Activated naive CD4-positive, alpha-beta T cell treated with anti-CD3 and anti-CD28 coated beads for 36 hours (primary cell): ENCODE data around the gene STUB1. TPM values are rescaled to one million over a fixed set of nuclear protein-coding genes. Genes with fewer than 3 reads are reported as not detected.

Source experiments
- CTCF ChIA-PET: fragments of 350-600 bp; sonication (Branson Sonifier 250); formaldehyde crosslinking; loops from one replicate; lab custom pipeline; 2021; ENCODE audit warnings: antibody characterized with exemption; lab: Charles Lee
- DNase-seq: peaks from one replicate; pipeline ENCODE4 v3.0.0-alpha.2; 2020
- H3K27ac Mint-ChIP-seq: one replicate; pipeline ENCODE4 v1.8.0; 2021; ENCODE audit warnings: mild to moderate bottlenecking, mixed read lengths
- H3K27me3 Mint-ChIP-seq: one replicate; pipeline ENCODE4 v1.8.0; 2021; ENCODE audit warnings: low read depth, mixed read lengths
- H3K36me3 Mint-ChIP-seq: one replicate; pipeline ENCODE4 v1.8.0; 2021; ENCODE audit warnings: low read depth, mixed read lengths
- H3K4me1 Mint-ChIP-seq: one replicate; pipeline ENCODE4 v1.8.0; 2021; ENCODE audit warnings: low read depth, mixed read lengths
- H3K4me3 Mint-ChIP-seq: one replicate; pipeline ENCODE4 v1.8.0; 2021; ENCODE audit warnings: mild to moderate bottlenecking, moderate library complexity, mixed read lengths
- H3K9me3 Mint-ChIP-seq: one replicate; pipeline ENCODE4 v1.8.0; 2021; ENCODE audit warnings: mixed read lengths
- intact Hi-C: fragments of 100-400 bp; cut with micrococcal nuclease; formaldehyde crosslinking; loops from one replicate; pipeline ENCODE4 v1.15.1; 2023
- total RNA-seq, 2 experiments: library from RNA; stranded (reverse); gene quantifications; one replicate each; pipeline ENCODE4 v1.2.3, GENCODE V29; 2021

Gene STUB1
- total RNA-seq, 2 experiments from 2014 or later: 40.3 to 44.1 TPM

DNA sequence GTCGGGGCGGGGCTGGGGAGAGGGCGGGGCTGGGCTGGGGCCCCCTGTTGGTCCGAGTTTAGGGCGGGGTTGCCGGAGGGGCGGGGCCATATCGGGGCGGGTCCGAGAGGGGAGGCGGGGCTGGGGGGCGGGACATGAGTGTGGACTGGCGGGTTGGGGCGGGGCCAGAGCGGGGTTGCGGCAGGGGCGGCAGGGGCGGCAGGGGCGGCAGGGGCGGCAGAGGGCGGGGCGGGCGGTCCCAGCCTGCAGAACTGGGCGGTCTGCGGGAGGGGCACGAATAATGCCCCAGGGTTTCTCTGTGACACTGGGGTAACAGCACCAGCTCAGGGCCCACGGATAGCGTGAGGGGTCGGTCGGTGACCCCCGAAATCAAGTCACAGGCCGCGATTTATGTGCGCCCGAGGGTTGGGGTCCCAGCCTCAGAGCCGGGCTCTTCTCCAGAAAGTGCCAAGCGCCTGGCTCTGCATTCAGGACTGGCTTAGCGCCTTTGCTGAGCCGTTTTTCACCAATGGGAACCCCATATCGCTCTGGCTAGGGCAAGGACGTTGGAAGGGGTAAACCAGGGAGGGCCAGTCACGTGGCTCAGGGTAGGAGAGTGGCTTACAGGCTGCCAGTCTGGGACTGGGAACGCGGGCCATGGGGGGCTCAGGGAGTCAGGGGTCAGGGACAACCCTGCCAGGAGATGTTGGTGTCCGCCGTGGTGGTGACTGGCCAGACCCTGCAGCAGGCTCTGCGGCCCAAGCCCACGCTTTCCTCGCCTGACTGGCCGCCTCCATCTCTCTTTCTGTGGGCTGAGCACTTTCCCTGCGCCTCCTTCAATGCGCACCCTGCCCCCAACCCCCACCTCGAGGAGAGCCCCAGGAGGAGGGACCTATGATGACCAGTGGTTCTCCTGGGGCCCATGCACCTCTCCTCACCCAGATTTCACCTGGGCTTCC, 42.9 kb upstream of the STUB1 start:
- intact Hi-C loops: loop anchor here (2.0 kb wide), 1 partner anchor 47 kb away; the partner anchor contains the start of gene JMJD8
- peak; percentile 92 for DNase-seq
- CTCF ChIA-PET: interaction anchor here (1.2 kb wide), 1 partner anchor 11 kb away, joined by 6 read pairs; no protein-coding TSS in a partner anchor
- H3K4me3 Mint-ChIP-seq: peak overlapping the region; percentile 90
- H3K27me3 Mint-ChIP-seq: no peaks in the 10 kb centered on the region
- H3K36me3 Mint-ChIP-seq: peaks cover 11% of the 10 kb centered on the region
- peaks cover 15% of the 10 kb centered on the region for H3K4me1 Mint-ChIP-seq
- no peaks in the 10 kb centered on the region for H3K9me3 Mint-ChIP-seq
- peak overlapping the region; percentile 91 for H3K27ac Mint-ChIP-seq

DNA sequence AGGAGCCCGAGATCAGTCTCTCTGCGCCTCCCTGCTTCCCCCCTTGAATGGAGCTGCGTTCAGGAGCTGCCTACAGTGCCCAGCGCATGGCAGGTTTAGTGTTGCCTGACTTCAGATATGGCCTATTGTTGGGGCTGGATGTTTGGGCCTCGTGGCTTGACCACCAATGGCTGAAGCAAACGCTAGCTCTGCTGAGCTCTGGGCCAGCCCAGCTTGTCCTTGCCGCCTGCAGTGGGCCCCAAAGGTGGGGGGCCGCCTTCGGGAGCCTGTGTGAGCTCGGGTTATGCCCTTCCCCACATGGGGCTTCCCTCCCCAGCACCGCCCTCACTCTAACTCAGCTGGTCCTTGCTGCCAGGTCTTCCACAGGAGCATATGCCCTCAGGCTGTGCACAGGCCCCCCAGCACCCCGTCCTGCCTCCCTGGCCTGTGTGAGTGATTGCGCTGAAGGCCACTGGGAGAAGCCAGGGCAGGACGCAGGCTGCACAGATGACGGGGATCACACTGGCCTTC, 42.1 kb upstream of the STUB1 start:
- Mint-ChIP-seq H3K27me3 (no peaks in the 10 kb centered on the region), H3K4me3 (no peak overlapping the region), H3K9me3 (no peaks in the 10 kb centered on the region), H3K36me3 (peaks cover 11% of the 10 kb centered on the region), H3K27ac (no peak overlapping the region), H3K4me1 (peaks cover 15% of the 10 kb centered on the region)
- intact Hi-C loops: no loop called here
- no peak for DNase-seq
- CTCF ChIA-PET: no interaction called here

- no peak for DNase-seq
- intact Hi-C loops: no loop called here
- no peaks in the 10 kb centered on the region for H3K9me3 Mint-ChIP-seq
- H3K4me3 Mint-ChIP-seq: no peak overlapping the region
- no peak overlapping the region for H3K27ac Mint-ChIP-seq
- CTCF ChIA-PET: no interaction called here
- no peaks in the 10 kb centered on the region for H3K27me3 Mint-ChIP-seq
- H3K4me1 Mint-ChIP-seq: peaks cover 20% of the 10 kb centered on the region
- peaks cover 10% of the 10 kb centered on the region for H3K36me3 Mint-ChIP-seq
These were observed 41.4 kb upstream of the STUB1 start for GRCh38 chr16:638836-639235.

DNA sequence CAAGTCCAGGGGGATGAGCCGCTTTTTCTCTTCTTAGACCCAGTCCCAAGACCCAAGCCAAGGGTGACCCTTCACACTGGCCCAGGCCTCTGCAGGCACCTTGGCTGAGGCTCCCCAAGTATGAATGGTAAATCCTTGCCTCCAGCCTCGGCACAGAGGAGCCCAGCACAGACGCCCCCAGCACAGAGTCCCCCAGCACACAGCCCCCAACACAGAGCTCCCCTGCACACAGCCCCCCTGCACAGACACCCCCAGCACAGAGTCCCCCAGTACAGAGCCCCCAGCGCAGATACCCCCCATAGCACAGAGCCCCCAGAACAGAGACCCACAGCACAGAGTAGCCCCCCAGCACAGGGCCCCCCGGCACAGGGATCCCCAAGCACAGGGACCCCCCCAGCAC, 39.6 kb upstream of the STUB1 start:
- H3K27ac Mint-ChIP-seq: no peak overlapping the region
- peak overlapping the region; percentile 24 for H3K4me3 Mint-ChIP-seq
- H3K9me3 Mint-ChIP-seq: no peaks in the 10 kb centered on the region
- H3K36me3 Mint-ChIP-seq: peaks cover 2% of the 10 kb centered on the region
- CTCF ChIA-PET: no interaction called here
- H3K27me3 Mint-ChIP-seq: no peaks in the 10 kb centered on the region
- H3K4me1 Mint-ChIP-seq: peaks cover 25% of the 10 kb centered on the region
- intact Hi-C loops: no loop called here
- DNase-seq: no peak

DNA sequence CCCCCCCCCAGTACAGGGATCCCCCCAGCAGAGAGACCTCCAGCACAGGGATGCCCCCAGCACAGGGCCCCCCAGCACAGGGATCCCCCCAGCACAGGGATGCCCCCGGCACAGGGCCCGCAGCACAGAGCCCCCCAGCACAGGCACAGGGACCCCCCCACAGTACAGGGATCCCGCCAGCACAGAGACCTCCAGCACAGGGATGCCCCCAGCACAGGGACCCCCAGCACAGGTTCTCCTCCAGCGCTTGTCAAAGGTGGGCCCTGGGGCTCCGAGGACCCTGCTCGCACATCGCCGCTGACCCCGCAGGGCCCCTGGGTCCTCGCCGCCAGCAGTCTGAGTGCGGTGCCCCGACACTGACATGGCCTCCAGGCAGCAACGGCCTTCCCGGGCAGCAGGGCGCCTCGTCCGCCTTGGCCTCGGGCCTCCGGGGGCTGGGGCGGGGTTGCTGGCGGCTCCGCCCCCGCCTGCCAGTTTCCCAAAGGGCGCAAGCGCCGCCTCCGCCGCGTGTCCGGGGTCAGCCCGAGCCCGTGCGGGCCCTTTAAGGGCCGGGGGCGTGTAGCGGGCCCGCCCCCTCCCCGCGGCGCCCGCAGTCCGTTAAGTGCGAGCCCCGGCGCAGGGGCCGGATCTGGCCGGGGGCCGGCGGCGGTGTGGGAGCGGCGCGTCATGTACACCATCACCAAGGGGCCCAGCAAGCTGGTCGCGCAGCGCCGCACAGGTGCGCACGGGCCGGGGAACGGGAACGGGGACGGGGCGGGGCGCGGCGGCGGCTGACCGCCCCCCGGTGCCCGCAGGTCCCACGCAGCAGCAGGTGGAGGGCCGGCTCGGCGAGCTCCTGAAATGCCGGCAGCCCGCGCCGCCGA, 38.7 kb upstream of the STUB1 start, which contains the start of gene MCRIP2:
Gene MCRIP2 (plus strand): TSS at position 503 of the 863 bp plus-strand sequence. CDS start 164 bp downstream, at position 667.
- Mint-ChIP-seq H3K27ac (no peak within 1 kb of the TSS), H3K4me1 (peaks cover 25% of the 10 kb centered on the region), H3K9me3 (no peaks in the 10 kb centered on the region), H3K36me3 (peaks cover 2% of the 10 kb centered on the region), H3K4me3 (peak within 1 kb of the TSS; percentile 71), H3K27me3 (no peaks in the 10 kb centered on the region)
- peak; percentile 71 for DNase-seq
- intact Hi-C loops: no loop called here
- CTCF ChIA-PET: no interaction called here

DNA sequence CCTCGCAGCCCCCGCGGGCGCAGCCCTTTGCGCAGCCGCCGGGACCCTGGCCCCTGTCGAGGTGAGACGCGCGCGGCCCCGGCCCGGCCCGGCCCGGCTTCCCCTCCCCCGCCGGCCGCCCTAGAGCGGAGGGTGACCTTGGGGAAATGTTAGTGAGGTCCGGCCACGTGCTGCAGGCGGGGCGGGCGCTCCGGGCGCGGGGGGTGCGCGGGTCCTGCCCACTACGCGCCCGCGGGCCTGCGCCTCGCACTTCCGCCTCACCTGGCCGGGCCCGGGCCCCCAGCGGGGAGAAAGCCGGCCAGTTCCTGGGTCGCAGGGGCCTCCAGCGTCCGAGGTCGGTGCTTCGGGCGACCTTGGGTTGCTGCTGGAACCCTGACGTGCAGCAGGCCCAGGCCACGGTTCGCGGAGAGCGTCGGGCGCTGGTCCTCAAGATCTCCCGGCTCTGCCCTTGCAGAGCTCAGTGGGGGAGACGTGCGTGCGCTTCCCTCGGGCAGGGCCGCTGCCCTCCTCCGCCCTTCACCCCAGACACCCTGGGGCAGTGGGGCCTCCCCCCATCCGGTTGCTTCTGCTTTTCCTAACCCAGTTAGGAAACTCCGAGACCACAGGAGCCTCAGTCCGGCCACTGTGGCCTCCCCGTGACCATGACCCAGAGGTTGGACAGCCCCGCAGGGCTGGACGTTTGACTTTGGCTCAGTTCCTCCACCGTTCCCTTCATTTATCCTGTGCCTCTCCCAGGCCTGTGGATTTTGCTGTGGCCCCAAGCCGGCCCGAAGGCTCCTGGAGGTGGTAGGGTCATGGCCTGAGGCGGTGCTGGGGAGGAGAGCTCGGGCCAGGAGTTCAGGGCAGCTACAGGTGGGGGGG, 37.8 kb upstream of the STUB1 start:
- Mint-ChIP-seq H3K27ac (no peak overlapping the region), H3K9me3 (no peaks in the 10 kb centered on the region), H3K4me3 (peak overlapping the region; percentile 71), H3K36me3 (no peaks in the 10 kb centered on the region), H3K4me1 (peaks cover 22% of the 10 kb centered on the region), H3K27me3 (no peaks in the 10 kb centered on the region)
- intact Hi-C loops: no loop called here
- peak; percentile 22 for DNase-seq
- CTCF ChIA-PET: no interaction called here

DNA sequence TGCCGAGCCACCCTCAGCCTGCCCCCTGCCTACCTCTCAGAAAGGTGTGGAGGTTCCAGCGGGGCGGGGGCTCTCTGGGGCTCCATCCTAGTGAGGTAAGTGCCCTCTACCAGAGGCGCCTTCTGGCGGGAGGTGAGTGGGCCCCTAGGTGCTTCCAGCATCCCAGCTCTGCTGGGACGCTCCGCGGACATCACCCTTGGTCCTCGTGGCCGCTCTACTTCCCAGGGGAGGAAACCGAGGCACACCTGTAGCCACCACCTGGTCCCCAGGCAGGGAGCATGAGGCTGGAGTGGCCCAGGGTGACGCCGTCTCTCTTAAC, 37.2 kb upstream of the STUB1 start:
- no peaks in the 10 kb centered on the region for H3K27me3 Mint-ChIP-seq
- H3K9me3 Mint-ChIP-seq: no peaks in the 10 kb centered on the region
- intact Hi-C loops: no loop called here
- H3K36me3 Mint-ChIP-seq: no peaks in the 10 kb centered on the region
- H3K4me1 Mint-ChIP-seq: peaks cover 21% of the 10 kb centered on the region
- H3K27ac Mint-ChIP-seq: no peak overlapping the region
- peak overlapping the region; percentile 71 for H3K4me3 Mint-ChIP-seq
- no peak for DNase-seq
- CTCF ChIA-PET: no interaction called here

DNA sequence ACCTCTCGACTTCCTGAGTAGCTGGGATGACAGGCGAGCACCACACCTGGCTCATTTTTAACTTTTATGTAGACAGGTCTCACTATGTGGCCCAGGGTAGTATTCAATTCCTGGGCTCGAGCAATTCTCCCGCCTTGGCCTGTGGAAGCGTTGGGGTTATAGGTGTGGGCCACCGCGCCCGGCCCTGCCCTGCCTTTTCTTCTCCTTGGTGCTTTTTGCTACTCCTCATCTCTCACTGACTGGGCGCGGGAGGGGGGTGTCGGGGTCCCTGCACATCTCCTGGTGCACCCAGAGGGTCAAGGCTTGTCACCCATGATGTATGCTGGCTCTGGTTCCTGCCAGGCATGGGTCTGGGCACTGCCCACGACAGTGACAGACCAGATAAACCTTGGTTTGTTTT, 35.7 kb upstream of the STUB1 start:
- CTCF ChIA-PET: no interaction called here
- no peak for DNase-seq
- Mint-ChIP-seq H3K4me1 (peaks cover 21% of the 10 kb centered on the region), H3K4me3 (no peak overlapping the region), H3K9me3 (no peaks in the 10 kb centered on the region), H3K36me3 (no peaks in the 10 kb centered on the region), H3K27me3 (no peaks in the 10 kb centered on the region), H3K27ac (no peak overlapping the region)
- intact Hi-C loops: no loop called here

DNA sequence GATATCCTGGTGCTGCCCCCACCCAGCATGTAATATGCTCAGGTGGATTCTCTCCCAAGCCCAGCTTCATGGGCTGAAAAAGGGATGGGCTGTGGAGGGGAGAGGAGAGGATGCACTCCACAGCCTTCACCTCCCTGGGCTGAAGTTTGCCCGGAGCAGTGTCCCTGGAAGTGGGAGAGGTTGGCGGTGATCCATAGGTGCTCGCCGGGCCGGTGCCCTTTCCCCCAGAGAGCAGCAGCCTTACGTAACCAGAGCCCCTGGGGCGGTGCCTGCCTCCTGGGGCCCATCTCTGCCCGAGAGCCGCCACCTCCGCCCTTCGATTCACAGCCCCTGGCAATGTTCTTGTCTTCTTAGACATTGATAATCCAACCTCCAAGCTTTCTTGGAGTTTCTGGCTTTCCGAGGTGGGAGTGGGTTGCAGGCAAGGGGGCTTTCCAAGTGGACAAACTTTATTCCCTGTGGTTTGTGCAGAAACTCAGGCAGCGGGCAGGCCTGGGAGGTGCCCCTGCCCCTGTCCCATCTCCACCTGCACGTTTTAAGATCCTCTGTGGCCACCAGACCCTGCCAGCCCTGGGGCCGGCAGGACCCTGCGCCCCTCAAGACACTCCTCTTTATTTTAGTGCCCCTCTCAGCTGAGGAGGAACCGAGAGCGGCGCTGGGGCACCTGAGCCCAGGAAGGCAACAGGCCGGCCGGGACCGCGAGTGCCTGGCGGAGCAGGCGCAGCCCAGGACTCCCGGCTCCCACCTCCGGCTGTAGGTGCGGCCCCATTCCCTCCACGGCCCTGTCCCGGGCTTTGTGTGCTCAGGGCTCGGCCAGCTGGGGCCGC, 34.1 kb upstream of the STUB1 start:
- no peak overlapping the region for H3K27ac Mint-ChIP-seq
- DNase-seq: no peak
- H3K9me3 Mint-ChIP-seq: no peaks in the 10 kb centered on the region
- no peaks in the 10 kb centered on the region for H3K27me3 Mint-ChIP-seq
- no peak overlapping the region for H3K4me3 Mint-ChIP-seq
- no peaks in the 10 kb centered on the region for H3K36me3 Mint-ChIP-seq
- CTCF ChIA-PET: no interaction called here
- intact Hi-C loops: no loop called here
- H3K4me1 Mint-ChIP-seq: peaks cover 28% of the 10 kb centered on the region

- intact Hi-C loops: no loop called here
- CTCF ChIA-PET: interaction anchor here (2.0 kb wide), 1 partner anchor 10 kb away, joined by 6 read pairs; the partner anchor contains the start of gene METTL26
- no peaks in the 10 kb centered on the region for H3K9me3 Mint-ChIP-seq
- no peaks in the 10 kb centered on the region for H3K36me3 Mint-ChIP-seq
- peaks cover 28% of the 10 kb centered on the region for H3K4me1 Mint-ChIP-seq
- H3K4me3 Mint-ChIP-seq: no peak overlapping the region
- DNase-seq: no peak
- no peak overlapping the region for H3K27ac Mint-ChIP-seq
- no peaks in the 10 kb centered on the region for H3K27me3 Mint-ChIP-seq
These were observed 33.5 kb upstream of the STUB1 start for GRCh38 chr16:646679-647172.
